ENCODE measurements around the gene NEURL1. TPM values are rescaled to one million over a fixed set of nuclear protein-coding genes. Genes with fewer than 3 reads are reported as not detected.
"Not testable (repeated sequence)": the region's sequence is repeated elsewhere in the genome, so short reads cannot be mapped to it uniquely, and the experiment has no call there.

The NEURL1 gene
- total RNA-seq, 1 donor from 2014 or later, result 0.05 TPM

DNA sequence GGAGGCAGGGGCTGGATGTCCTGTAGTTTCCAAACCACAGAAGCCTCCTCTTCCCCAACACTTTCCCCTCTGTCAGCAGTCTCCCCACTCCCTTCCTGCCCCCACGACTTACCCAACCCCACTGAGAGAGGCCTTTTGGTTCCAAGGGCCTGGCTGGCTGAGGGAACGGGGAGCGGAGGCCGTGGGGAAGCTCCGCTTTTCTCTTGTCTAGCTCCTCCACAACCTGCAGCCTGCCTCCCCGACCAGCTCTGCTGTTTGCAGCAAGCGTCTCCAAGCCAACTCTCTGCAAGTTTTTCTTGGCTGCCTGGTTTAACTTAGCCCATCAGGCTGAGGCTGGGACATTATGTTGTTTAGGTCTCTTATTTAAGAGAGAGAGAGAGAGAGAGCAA, 126.8 kb downstream of the NEURL1 start:
- DNase-seq (ENCODE audit: missing footprints), result no peak
- ATAC-seq, result no peak
- intact Hi-C loops (cut with DNase I), result no loop called here

DNA sequence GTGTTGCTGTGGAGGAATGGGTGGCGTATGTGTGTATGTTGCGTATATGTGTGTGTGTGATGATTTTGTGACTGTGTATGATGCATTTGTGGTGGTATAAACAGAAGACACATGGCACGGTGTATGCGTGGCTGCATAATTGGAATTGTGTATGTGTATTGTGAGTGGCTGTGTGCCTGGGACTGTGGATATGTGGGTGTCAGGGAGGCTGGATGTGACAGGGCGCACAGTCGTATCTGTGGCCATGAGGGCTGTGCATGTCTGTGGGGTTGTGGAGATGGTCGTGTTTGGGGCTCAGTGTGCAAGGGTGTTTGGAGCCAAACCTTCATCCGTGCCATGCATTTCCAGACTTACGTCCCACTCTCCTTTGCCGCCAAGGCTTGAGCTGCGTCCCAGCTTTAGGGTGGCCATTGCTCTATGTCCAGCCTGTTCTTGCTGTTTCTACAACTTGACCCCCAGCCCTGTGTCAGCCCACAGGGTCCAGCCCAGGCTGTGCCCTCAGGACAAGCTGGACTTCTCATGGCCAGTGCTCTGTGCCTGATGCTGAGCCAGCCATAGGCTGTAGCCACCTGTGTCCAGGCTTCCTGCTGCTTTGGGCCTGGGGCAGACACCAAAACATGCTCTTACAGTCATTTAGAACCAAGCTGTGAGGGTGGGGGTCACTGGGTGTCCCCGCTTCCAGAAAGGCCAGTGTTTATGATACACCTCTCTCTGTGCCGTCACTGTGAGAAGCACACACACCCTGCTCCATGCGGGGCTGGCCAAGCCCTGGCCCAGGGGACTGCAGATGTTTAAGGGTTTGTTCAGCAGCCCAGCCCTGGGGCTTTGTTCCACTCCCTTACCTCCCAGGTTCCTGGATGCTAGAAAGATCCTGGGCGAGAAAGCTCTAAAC, 127.6 kb downstream of the NEURL1 start:
- DNase-seq (ENCODE audit: missing footprints), result no peak
- intact Hi-C loops (cut with DNase I), result no loop called here
- ATAC-seq, result no peak

DNA sequence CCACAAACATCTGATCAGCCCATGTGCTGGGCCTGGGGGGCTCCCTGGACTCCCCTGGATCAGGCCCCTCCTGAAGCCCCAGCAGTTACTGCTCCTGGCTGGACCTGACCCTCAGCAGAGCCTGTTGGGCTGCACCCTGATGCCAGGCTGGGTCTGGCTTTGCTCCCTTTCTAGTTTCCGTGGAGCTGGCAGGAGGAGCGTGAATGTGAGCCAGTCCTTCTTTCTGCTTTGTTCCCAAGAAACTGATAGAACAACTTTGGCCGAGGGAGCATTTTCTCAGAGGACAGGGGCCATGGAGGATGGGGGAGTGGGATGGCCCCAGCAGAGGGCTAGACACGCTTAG, 128.2 kb downstream of the NEURL1 start:
- DNase-seq (ENCODE audit: missing footprints), result no peak
- intact Hi-C loops (cut with DNase I), result no loop called here
- no peak for ATAC-seq

DNA sequence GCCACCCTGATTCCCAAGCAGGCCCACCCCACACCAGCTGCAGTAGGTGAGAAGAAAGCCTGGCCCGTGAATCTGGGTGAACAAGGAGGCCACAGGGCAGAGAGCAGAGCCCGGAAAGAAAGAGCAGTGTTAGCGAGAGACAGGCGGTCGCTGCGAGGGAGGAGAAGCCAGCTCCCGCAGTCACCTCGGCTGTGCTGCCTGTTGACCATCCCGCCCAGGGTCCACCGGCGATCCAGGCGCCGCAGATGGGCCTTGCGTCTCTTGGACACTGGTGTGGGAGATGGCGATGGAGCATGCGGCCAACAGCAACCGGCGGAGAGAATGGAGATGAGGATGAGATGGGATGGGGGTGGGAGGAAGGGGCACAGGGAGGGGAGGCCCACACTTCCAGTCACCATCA, 128.8 kb downstream of the NEURL1 start:
- intact Hi-C loops (cut with DNase I), result no loop called here
- ATAC-seq (no peak), DNase-seq (ENCODE audit: missing footprints) (no peak)

DNA sequence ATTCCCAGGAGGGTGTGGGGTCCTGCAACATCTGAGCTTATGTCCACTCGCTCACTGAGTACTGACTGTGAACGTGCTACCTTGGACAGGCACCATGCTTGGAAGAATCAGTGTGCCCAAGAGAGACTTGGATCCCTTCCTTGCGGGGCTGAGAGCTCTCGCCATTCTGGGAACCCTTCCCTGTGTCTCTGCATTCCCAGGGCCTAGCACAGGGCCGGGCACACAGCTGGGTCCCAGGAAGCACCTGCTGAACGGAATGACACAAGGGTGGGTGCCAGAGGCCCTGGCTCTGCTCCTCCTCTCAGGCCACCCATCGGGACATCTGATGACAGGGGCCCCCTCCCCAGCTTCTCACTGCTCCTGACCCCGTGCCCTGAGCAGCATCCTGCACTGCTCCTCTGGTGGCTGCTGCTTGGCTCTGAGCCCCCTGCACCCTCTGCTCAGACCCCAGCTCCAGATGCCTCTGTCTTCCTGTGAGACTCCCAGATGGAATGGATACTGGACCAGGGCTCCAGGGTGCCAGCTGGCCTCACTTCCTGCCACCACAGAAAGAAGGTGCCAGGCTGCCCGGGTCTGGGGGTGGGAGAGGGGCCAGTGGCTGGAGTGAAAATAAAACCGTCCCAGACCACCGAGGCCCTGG, 129.6 kb downstream of the NEURL1 start:
- ATAC-seq, result no peak
- intact Hi-C loops (cut with DNase I), result no loop called here
- no peak for DNase-seq (ENCODE audit: missing footprints)

DNA sequence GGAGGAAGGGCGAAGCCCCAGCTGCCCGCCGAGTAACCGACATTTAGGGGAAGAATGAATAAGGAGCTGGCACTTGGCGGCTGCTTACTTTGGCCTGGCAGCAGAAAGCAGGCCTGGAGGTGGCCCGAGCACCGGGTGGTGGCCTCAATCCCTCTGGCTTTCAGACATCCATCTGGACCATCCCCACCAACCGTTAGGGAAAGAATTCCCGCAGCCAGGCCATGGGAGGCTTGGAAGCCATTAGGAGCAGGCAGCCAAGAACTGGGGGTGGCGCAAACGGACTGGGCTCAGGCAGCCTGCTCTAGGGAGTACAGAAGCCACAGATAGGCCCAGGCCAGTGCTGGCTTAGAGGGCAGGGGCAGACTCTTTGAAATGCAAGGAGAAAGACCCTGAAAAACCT, 132.7 kb downstream of the NEURL1 start:
- intact Hi-C loops (cut with DNase I), result no loop called here
- ATAC-seq, result no peak

DNA sequence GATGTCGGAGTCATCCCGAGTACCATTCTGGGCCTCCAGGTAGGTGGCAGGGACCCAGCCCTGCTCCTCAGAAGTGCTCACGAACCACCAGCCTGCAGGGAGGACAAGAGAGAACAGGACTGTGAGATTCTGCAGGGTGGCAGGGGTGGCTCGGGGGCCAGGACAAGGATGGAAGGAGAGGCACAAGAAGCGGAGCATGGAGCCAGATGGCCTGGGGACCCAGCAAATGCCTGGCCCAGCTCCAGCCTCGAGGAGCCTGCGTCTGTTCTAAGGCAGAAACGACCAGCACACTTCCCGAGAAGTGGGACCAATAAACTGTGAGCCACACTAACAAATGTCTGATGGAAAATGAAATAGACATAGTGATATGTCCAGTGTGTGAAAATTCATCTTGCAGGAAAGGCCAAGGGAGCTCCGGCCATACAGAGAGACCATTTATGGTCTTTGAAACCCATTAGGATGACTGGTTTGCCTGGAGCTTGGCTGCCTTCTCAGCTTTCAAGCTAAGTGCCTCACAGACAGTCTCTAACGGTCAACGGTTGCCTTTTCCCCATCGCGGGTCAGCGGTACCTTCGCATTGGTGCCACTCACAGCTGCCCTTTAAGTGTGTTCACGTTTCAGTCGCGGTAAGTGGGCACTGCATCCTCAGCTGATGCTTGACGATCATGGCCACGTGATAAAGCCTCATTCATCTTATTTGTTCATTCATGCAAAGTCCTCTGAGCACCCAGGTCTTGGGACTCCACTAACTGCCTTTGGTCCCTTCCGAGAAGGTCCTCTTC, 133.8 kb downstream of the NEURL1 start:
- ATAC-seq (no peak), DNase-seq (ENCODE audit: missing footprints) (no peak)
- intact Hi-C loops (cut with DNase I), result no loop called here

More for the DNA sequence above, 132.7 kb downstream of the NEURL1 start:
- DNase-seq (ENCODE audit: missing footprints), result no peak

DNA sequence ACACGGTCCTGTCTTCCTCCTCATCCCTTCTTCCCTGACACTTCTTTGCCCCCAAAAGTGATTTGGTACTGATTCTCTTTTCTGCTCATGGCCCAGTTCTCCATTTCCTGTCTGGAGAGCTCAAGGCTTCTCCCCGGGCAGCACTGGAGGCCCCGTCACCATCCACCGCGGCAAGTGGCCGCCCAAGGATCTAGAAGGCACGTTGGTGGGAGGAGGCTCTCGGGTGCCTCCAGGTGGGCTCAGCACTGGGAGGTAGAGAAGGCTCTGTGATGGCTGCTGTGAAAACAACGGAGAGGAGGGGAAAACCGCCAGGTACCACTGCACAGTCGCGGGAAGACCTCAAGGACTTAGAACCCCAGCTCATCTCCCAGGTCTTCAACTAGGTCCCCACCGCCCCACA, 134.4 kb downstream of the NEURL1 start:
- DNase-seq (ENCODE audit: missing footprints) (no peak), ATAC-seq (no peak)
- intact Hi-C loops (cut with DNase I), result no loop called here

DNA sequence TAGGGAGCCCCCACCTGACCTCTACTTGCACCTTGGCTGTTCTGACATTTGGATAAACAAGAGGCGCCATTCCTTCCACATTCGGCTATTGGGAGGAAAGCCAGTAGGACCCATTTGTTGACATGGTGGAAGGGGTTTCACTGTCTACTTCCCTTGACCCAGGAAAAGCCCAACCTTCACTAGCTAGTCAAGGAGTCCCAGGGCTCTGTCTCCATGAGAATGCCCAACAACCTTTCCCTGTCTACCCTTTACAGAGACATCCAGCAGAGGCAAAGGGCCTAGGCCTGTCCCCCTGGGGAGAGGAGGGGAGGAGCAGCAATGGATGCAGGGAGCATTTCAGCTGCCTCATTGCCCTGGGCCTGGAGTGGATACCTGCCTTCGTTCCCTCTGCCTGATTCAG, 136.1 kb downstream of the NEURL1 start:
- DNase-seq (ENCODE audit: missing footprints), result no peak
- no peak for ATAC-seq
- intact Hi-C loops (cut with DNase I), result no loop called here

DNA sequence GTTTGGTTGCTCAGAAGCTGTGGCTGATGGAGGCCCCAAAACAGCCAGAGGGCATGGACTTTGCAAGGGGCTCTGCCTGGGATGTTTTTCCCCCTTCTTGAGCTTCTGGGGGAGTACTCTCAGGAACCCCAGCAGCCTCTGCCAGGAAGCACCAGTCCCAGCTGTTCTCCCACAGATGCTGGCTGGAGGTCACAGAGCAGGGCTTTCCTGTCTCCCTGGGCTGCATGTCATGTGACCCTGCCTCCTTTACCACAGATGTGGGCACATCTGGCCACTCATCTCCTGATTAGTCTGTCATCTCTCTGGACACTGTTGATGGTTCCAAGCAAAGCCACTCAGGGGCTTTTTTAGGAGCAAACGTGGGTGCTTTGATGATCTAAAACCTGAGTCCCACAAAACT, 136.7 kb downstream of the NEURL1 start:
- intact Hi-C loops (cut with DNase I), result no loop called here
- ATAC-seq, result no peak
- DNase-seq (ENCODE audit: missing footprints), result no peak

DNA sequence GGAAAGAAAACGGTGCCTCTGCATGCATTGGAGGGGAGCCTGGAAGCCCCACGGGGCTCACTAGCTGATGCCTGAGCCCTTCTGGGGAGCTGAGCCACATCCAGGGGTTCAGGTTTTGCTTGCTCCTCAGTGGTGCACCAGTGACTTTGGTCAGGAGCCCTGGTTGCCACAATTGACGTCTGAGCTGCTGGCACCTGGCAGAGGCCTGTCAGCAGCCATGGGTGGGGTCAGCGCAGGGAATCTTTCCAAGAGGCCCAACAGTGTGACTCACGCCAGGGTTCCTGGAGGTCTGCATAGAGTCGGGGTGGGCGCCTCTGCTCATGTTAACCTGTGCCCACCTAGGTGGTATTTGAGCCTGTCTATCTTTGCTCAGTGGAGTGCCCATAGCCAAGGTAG, 138.7 kb downstream of the NEURL1 start:
- intact Hi-C loops (cut with DNase I), result no loop called here
- DNase-seq (ENCODE audit: missing footprints) (no peak), ATAC-seq (no peak)

DNA sequence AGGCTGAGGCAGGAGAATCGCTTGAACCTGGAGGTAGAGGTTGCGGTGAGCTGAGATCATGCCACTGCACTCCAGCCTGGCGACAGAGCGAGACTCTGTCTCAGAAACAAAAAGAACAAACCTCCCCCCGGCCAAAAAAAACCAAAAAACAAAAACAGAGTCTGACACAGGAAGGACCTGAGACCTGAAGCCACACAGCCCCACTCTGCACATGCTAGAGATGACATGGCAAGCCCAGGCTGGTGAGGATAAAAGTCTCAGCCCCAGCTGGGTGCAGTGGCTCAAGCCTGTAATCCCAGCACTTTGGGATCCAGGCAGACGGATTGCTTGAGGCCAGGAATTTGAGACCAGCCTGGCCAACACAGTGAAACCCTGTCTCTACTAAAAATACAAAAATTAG, 139.4 kb downstream of the NEURL1 start:
- ATAC-seq; intact Hi-C loops (cut with DNase I); DNase-seq (ENCODE audit: missing footprints): not testable (repeated sequence)

DNA sequence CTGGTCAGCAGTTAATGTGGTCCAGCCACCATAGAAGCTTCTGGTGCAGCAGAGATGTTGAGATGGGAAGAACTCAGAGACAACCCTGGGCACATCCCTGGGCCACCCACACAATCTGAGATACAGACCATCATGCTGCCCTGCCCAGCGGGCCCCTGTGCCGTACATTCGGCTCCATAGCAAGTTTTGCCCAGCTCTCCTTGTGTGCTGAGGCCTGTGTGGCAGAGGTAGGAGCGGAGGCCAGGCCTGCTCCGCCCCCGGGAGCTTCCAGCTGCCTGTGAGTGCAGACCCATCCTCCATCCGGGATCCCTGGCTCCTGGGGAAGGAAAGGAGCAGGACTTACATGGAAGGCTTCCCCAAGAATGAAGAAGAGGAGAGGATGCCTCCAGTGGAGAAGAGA, 140.3 kb downstream of the NEURL1 start:
- DNase-seq (ENCODE audit: missing footprints), result no peak
- intact Hi-C loops (cut with DNase I), result no loop called here
- ATAC-seq, result no peak

DNA sequence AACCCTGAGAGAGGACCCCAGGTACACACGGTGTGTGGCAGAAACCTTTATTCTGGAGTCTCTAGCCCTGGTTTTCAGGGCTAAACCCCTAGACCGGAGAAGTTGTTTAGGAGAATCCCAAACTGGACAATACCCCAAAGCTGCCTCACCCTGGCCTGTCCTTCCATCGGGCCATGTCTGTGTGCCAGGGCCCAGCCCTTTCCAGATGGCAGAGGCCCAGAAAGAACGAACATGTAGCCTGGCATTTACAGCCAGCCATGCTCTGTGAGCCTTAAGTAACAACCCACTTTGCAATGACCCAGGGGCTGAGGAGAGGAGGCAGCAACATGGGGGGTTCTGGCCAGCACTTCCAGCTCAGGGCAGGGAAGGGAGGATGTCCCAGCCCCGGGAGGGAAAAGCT, 142.1 kb downstream of the NEURL1 start:
- intact Hi-C loops (cut with DNase I), result no loop called here
- peak; percentile 29 for ATAC-seq
- no peak for DNase-seq (ENCODE audit: missing footprints)

DNA sequence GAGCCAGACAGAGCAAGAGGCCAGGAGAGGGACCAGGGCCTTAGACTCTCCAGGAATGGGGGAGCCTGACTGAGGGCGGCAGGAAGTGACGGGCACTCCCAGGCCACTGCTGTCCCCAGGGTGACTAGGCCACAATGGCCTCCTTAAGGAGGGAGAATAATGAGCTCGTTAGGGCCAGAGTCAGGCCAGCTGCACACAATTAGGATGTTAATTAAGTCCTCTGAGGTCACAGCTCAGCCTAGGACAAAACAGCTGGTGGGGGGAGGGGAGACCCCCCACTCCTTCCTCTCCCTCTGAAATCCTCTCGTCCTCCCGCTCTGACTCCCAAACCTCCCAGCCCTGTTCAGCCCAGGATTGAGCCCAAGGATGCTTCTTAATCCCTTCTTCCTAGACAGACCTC, 143.0 kb downstream of the NEURL1 start:
- DNase-seq (ENCODE audit: missing footprints) (no peak), ATAC-seq (no peak)
- intact Hi-C loops (cut with DNase I), result loop anchor here (2.0 kb wide), 1 partner anchor 18 kb away; no protein-coding TSS in a partner anchor

DNA sequence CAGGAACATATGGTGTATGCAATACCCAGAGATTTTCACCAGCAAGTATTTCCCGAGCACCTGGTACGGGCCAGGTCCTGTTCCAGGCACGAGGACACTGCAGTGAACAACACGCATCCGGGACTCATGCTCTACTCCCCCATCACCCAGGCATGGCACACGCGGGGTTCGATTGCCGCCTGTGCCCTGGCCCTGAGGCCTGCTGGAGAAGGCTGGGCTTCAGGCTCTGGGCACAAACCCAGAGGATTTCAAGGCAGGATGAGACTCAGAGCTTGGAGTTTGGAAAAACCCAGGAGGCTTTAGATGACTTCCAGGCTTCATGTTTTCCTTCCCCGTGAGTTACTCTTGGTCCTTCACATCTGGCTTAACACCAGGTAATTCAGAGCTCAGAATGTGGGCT, 143.5 kb downstream of the NEURL1 start:
- intact Hi-C loops (cut with DNase I), result loop anchor here (2.0 kb wide), 1 partner anchor 18 kb away; no protein-coding TSS in a partner anchor
- ATAC-seq (no peak), DNase-seq (ENCODE audit: missing footprints) (no peak)

DNA sequence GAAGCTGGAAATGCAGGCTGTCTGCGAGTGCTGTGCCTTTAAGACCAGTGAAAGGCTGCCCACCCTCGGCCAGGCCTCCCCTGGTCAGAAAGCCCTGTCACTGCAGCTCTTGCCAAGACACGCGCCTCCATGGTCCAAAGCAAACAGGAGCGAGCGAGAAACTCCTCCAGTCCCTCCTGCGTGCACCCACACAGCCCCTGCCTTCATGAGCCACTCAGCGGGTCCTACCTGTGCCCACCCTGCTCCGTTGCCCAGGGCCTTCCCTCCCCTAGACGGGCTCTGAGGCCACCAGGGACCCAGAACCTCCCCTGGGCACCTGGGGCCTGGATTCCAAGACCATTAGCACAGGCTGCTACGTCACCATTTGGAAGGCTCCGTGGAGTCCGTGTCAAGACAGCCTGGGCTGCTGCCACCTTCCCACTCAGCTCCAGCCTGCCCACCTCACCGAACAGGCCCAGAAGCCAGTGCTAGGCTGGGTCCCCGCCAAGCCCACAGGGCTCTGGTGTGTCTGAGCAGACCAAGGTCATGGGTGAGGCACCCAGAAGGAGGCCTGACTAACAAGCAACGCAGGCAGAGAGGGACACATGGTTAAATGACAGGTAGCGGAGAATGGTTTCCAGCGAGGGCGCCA, 144.5 kb downstream of the NEURL1 start:
- intact Hi-C loops (cut with DNase I), result loop anchor here (2.0 kb wide), 1 partner anchor 19 kb away; no protein-coding TSS in a partner anchor

DNA sequence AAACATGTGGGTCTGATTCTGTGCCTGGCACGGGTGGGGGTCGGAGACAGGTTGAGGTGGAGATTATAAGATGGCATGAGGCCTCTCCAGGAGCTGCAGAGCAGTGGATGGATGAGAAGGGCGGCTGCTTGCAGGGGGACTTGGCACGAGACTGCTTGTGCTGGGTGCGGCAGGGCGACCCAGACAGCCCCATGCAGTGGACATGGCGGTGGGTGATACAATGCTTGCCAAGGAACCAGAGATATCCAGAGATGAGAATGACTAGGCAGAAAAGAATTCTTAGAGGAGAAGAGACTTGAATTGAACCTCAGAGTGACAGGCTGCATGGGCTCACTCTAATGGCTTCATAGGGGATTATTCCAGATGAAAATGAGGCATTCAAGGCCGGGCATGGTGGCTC, 145.4 kb downstream of the NEURL1 start:
- intact Hi-C loops (cut with DNase I), result no loop called here
- no peak for ATAC-seq
- DNase-seq (ENCODE audit: missing footprints), result no peak

More for the DNA sequence above, 144.5 kb downstream of the NEURL1 start:
- ATAC-seq, result peak; percentile 78
- peak; percentile 86 for DNase-seq (ENCODE audit: missing footprints)

Measured in Right ventricle myocardium inferior (tissue), 1 donor.